ENCODE measurements around the gene EPHA2. TPM values are rescaled to one million over a fixed set of nuclear protein-coding genes. Genes with fewer than 3 reads are reported as not detected.
A peak's percentile ranks its signal among the peaks of the same experiment; 100 is the strongest.
"Not testable (repeated sequence)": the region's sequence is repeated elsewhere in the genome, so short reads cannot be mapped to it uniquely, and the experiment has no call there.

The EPHA2 gene
- total and polyA plus RNA-seq, 3 donors from 2014 or later: 5.1 to 14.1 (median 5.7) TPM

DNA sequence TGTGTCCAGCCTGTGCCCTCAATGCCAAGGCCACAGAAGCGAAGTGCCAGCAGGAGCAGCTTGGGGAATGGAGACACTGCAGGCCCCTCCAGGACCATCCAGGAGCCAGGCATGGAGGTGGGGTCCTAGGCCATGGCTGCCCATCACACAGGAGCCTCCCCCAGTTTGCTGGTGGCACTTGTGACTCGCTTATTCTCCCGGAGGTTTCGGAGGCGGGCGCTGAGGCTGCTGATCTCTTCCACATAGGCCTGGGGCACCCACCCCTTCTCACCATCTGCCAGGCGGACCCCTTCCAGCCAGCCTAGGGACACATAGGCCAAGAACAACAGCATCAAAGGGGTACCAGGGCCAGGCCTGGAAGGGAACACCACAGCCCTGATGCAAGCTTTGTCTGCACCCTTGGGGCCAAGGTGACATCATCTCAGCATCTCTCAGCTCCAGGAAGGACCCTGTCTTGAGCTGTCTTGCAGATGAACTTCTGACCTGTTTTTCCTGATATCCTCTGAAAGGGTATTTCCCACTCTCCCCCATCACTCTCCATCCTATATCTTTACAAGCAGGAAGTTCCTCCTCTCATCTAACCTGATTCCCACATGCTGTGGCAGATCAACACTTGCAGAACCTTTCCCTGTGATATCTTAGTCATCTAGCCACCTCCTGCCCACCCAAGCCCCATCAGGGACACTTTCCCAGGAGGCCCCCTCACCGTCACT lies 42.7 kb upstream of the EPHA2 start:
- H3K27ac ChIP-seq: no peak overlapping the region
- 92 to 97% methylated on average over 7 to 8 of the region's 8 CpGs for WGBS, 2 donors
- no peaks in the 10 kb centered on the region for H3K4me1 ChIP-seq
- no peaks in the 10 kb centered on the region for H3K9me3 ChIP-seq
- intact Hi-C loops (cut with DNase I; ENCODE audit: low total_unique reads): no loop called here
- TF ChIP-seq, protein P1, sequence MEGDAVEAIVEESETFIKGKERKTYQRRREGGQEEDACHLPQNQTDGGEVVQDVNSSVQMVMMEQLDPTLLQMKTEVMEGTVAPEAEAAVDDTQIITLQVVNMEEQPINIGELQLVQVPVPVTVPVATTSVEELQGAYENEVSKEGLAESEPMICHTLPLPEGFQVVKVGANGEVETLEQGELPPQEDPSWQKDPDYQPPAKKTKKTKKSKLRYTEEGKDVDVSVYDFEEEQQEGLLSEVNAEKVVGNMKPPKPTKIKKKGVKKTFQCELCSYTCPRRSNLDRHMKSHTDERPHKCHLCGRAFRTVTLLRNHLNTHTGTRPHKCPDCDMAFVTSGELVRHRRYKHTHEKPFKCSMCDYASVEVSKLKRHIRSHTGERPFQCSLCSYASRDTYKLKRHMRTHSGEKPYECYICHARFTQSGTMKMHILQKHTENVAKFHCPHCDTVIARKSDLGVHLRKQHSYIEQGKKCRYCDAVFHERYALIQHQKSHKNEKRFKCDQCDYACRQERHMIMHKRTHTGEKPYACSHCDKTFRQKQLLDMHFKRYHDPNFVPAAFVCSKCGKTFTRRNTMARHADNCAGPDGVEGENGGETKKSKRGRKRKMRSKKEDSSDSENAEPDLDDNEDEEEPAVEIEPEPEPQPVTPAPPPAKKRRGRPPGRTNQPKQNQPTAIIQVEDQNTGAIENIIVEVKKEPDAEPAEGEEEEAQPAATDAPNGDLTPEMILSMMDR (IDR thresholded peaks at IDR 0.05): no peak
- TF ChIP-seq POLR2A (IDR thresholded peaks at IDR 0.05): no peak
- DNase-seq: no peak
- H3K36me3 ChIP-seq (ENCODE audit: low read depth, missing control alignments): no peaks in the 10 kb centered on the region
- no peak overlapping the region for H3K4me3 ChIP-seq
- H3K27me3 ChIP-seq: no peaks in the 10 kb centered on the region

DNA sequence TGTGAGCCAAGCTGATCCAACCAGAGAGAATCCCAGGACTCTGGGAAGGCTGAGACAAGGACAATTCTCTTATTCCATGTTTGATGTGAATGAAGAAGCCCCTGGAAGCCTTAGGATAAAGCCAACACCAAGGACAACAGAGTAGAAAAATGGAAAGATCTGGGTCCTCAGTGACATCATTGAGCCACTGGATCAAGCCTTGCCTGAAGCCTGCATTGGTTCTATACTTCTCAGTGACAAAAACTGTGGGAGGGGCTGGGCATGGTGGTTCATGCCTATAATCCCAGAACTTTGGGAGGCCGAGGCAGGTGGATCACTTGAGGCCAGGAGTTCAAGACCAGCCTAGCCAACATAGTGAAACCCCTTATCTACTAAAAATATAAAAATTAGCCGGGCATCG lies 41.0 kb upstream of the EPHA2 start:
- H3K4me1 ChIP-seq: no peaks in the 10 kb centered on the region
- H3K36me3 ChIP-seq (ENCODE audit: low read depth, missing control alignments): no peaks in the 10 kb centered on the region
- intact Hi-C loops (cut with DNase I; ENCODE audit: low total_unique reads): no loop called here
- H3K9me3 ChIP-seq: no peaks in the 10 kb centered on the region
- TF ChIP-seq, protein P1 (IDR thresholded peaks at IDR 0.05): no peak
- TF ChIP-seq POLR2A (IDR thresholded peaks at IDR 0.05): no peak
- no peak overlapping the region for H3K27ac ChIP-seq
- H3K27me3 ChIP-seq: no peaks in the 10 kb centered on the region
- no peak overlapping the region for H3K4me3 ChIP-seq
- WGBS, 2 donors: 88 to 92% methylated on average over 2 of the region's 3 CpGs
- no peak for DNase-seq

DNA sequence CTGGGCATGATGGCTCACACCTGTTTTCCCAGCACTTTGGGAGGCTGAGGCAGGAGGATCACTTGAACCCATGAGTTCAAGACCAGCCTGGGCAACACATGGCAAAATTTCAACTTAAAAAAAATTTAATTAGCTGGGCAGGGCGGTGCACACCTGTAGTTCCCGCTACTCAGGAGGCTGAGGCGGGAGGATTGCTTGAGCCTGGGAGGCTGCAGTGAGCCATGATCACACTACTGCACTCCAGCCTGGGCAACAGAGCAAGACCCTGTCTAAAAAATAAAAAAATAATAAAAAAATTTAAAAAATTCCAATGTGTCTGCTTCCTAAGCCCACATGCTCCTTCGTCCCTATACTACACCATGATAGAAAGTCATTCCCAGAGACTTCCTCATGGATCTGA lies 40.3 kb upstream of the EPHA2 start:
- H3K4me3 ChIP-seq; DNase-seq; intact Hi-C loops (cut with DNase I; ENCODE audit: low total_unique reads); H3K4me1 ChIP-seq; H3K9me3 ChIP-seq; H3K36me3 ChIP-seq (ENCODE audit: low read depth, missing control alignments); H3K27me3 ChIP-seq: not testable (repeated sequence)
- H3K27ac ChIP-seq: peak overlapping the region; percentile 39 to 79
- WGBS, 2 donors: 96 to 97% methylated on average over 4 of the region's 4 CpGs

DNA sequence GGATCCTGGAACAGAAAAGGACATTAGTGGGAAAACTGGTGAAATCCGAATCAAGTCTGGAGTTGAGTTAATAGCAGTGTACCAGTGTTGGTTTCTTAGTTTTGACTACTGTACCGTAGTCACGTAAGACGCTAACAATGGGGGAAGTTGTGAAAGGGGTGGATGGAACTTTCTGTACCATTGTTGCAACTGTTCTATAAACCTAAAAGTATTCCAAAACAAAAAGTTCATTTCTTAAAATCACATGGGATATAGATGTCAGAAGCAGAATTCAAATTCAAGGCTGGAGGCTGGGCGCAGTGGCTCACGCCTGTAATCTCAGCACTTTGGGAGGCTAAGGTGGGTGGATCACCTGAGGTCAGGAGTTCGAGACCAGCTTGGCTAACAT lies 39.6 kb upstream of the EPHA2 start:
- Histone ChIP-seq H3K4me1 (no peaks in the 10 kb centered on the region), H3K9me3 (no peaks in the 10 kb centered on the region), H3K4me3 (no peak overlapping the region), H3K27me3 (no peaks in the 10 kb centered on the region), H3K36me3 (ENCODE audit: low read depth, missing control alignments) (no peaks in the 10 kb centered on the region), H3K27ac (peak overlapping the region; percentile 9 to 79)
- 44 to 57% methylated on average over 7 of the region's 7 CpGs for WGBS, 2 donors
- DNase-seq: no peak
- intact Hi-C loops (cut with DNase I; ENCODE audit: low total_unique reads): no loop called here
- TF ChIP-seq, protein P1 (IDR thresholded peaks at IDR 0.05): no peak
- TF ChIP-seq POLR2A (IDR thresholded peaks at IDR 0.05): no peak

DNA sequence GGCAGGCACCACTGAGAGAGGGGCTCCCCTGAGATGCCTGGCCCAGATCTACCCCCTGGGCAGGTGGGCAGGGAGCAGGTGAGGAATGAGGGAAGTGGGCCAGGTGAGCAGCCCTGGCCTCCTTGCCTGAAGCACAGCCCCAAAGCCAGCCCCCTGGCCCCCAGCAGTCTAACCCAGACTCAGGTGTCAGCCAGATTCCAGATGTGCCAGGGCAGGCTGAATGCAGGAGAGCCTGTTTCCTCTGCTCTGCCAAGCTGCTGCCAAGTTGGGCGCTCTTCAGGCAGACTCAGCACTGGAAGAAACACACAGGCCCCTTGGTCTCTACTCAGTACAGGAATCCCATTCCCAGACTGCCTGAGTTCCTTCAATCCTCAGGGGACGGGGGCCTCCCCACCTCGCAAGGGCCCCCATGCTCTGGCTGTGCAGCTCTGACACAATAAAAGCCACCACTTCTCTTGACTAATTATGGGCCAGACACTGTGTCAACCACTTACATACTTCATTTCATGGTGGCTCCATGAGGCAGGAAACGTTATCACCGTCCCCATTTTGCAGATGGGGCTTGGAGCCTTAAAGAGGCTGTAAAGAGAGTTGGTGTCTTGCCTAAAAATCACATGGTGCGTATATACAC lies 36.2 kb upstream of the EPHA2 start:
- Histone ChIP-seq H3K27ac (no peak overlapping the region), H3K9me3 (no peaks in the 10 kb centered on the region), H3K27me3 (no peaks in the 10 kb centered on the region), H3K36me3 (ENCODE audit: low read depth, missing control alignments) (no peaks in the 10 kb centered on the region), H3K4me1 (no peaks in the 10 kb centered on the region), H3K4me3 (no peak overlapping the region)
- intact Hi-C loops (cut with DNase I; ENCODE audit: low total_unique reads): no loop called here
- DNase-seq: no peak
- TF ChIP-seq, protein P1 (IDR thresholded peaks at IDR 0.05): no peak
- TF ChIP-seq POLR2A (IDR thresholded peaks at IDR 0.05): no peak
- 88 to 97% methylated on average over 5 to 6 of the region's 6 CpGs for WGBS, 2 donors

All from testis (tissue), 3 donors.